ENCODE measurements around the gene SRCIN1.

GRCh38 chr17:38613981-38614779 lies 8.4 kb upstream of the SRCIN1 start:
- no peak for TF ChIP-seq POLR2A (IDR thresholded peaks at IDR 0.05)
- no peak for TF ChIP-seq CTCF (IDR thresholded peaks at IDR 0.05)

Data from thyroid gland (tissue), 4 donors.